ENCODE results near the gene TNIP1.
A peak's percentile ranks its signal among the peaks of the same experiment; 100 is the strongest.

Gene TNIP1

GRCh38 chr5:150993422-150993821, 87.4 kb downstream of the TNIP1 start:
- no peak overlapping the region for H2BK120ac ChIP-seq (ENCODE audit: insufficient read depth, low read length, poor library complexity)
- H3K4me3 ChIP-seq (ENCODE audit: low read depth, low read length): no peak overlapping the region
- H2AK5ac ChIP-seq (ENCODE audit: low read length): no peak overlapping the region
- H3K23ac ChIP-seq (ENCODE audit: low read length): no peak overlapping the region
- H3K27ac ChIP-seq (ENCODE audit: low read depth, low read length): no peak overlapping the region
- H2BK12ac ChIP-seq (ENCODE audit: low read length): no peak overlapping the region
- no peaks in the 10 kb centered on the region for H3K79me2 ChIP-seq (ENCODE audit: control insufficient read depth, insufficient read depth, low read length, poor library complexity)
- H3K4me2 ChIP-seq (ENCODE audit: low read length): no peak overlapping the region
- DNase-seq: no peak
- H3K4me1 ChIP-seq (ENCODE audit: control insufficient read depth in 1 of 2, insufficient read depth in 2 of 2, low read length in 2 of 2): no peaks in the 10 kb centered on the region
- H3K9ac ChIP-seq (ENCODE audit: low read length): no peak overlapping the region
- peaks cover 9% of the 10 kb centered on the region for H3K9me3 ChIP-seq (ENCODE audit: insufficient read depth, low read depth, low read length)
- no peaks in the 10 kb centered on the region for H3K36me3 ChIP-seq (ENCODE audit: control insufficient read depth in 1 of 2, insufficient read depth in 2 of 2, low read length in 2 of 2)
- H3K14ac ChIP-seq (ENCODE audit: low read length): no peak overlapping the region
- H3K18ac ChIP-seq (ENCODE audit: low read length): no peak overlapping the region
- no peak overlapping the region for H3K4ac ChIP-seq (ENCODE audit: low read depth, low read length)
- no CpG with 5 or more reads among the region's 2 CpGs for WGBS (ENCODE audit: extremely low coverage, insufficient coverage, insufficient read length)
- H4K91ac ChIP-seq (ENCODE audit: low read depth, low read length): no peak overlapping the region
- no peak overlapping the region for H2AFZ ChIP-seq (ENCODE audit: insufficient read depth, low read length, poor library complexity)
- H3K27me3 ChIP-seq (ENCODE audit: insufficient read depth, low read length): no peaks in the 10 kb centered on the region
- H2BK5ac ChIP-seq (ENCODE audit: low read depth, low read length, poor library complexity): no peak overlapping the region
- no peak overlapping the region for H4K12ac ChIP-seq (ENCODE audit: low read depth, low read length)
- no peaks in the 10 kb centered on the region for H3K79me1 ChIP-seq (ENCODE audit: low read length)
- H4K8ac ChIP-seq (ENCODE audit: low read depth, low read length): no peak overlapping the region

DNA sequence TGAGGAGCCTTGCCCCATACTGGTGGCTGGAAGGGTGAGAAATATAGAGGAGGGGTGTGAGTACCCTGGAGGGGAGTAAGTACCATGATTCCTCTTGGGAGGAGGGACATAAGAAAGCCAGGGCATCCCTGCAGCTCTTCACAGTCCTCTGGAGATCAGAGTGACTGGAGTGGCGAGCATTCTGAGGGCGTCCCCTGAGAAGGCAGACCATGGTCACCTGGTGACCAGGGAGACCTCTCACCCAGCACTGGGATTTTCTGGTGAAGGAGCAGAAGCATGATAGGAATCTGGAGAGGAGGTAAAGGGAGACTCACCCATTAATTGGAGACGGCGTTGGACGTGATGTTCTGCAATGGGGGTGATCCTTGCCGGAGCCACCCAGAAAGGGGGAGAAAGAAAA, 88.1 kb downstream of the TNIP1 start:
- no peaks in the 10 kb centered on the region for H3K4me1 ChIP-seq (ENCODE audit: control insufficient read depth in 1 of 2, insufficient read depth in 2 of 2, low read length in 2 of 2)
- no peak overlapping the region for H2BK12ac ChIP-seq (ENCODE audit: low read length)
- H2BK5ac ChIP-seq (ENCODE audit: low read depth, low read length, poor library complexity): no peak overlapping the region
- H3K4ac ChIP-seq (ENCODE audit: low read depth, low read length): no peak overlapping the region
- no peaks in the 10 kb centered on the region for H3K79me2 ChIP-seq (ENCODE audit: control insufficient read depth, insufficient read depth, low read length, poor library complexity)
- H3K27me3 ChIP-seq (ENCODE audit: insufficient read depth, low read length): no peaks in the 10 kb centered on the region
- no peak overlapping the region for H3K4me3 ChIP-seq (ENCODE audit: low read depth, low read length)
- no CpG with 5 or more reads among the region's 6 CpGs for WGBS (ENCODE audit: extremely low coverage, insufficient coverage, insufficient read length)
- no peaks in the 10 kb centered on the region for H3K36me3 ChIP-seq (ENCODE audit: control insufficient read depth in 1 of 2, insufficient read depth in 2 of 2, low read length in 2 of 2)
- peaks cover 9% of the 10 kb centered on the region for H3K9me3 ChIP-seq (ENCODE audit: insufficient read depth, low read depth, low read length)
- no peak overlapping the region for H4K91ac ChIP-seq (ENCODE audit: low read depth, low read length)
- no peak overlapping the region for H2AK5ac ChIP-seq (ENCODE audit: low read length)
- peak; percentile 40 to 51 for DNase-seq
- no peak overlapping the region for H3K9ac ChIP-seq (ENCODE audit: low read length)
- no peak overlapping the region for H3K23ac ChIP-seq (ENCODE audit: low read length)
- H2BK120ac ChIP-seq (ENCODE audit: insufficient read depth, low read length, poor library complexity): no peak overlapping the region
- H3K18ac ChIP-seq (ENCODE audit: low read length): no peak overlapping the region
- H3K79me1 ChIP-seq (ENCODE audit: low read length): no peaks in the 10 kb centered on the region
- no peak overlapping the region for H4K8ac ChIP-seq (ENCODE audit: low read depth, low read length)
- no peak overlapping the region for H2AFZ ChIP-seq (ENCODE audit: insufficient read depth, low read length, poor library complexity)
- no peak overlapping the region for H4K12ac ChIP-seq (ENCODE audit: low read depth, low read length)
- no peak overlapping the region for H3K27ac ChIP-seq (ENCODE audit: low read depth, low read length)
- H3K14ac ChIP-seq (ENCODE audit: low read length): no peak overlapping the region
- no peak overlapping the region for H3K4me2 ChIP-seq (ENCODE audit: low read length)

- WGBS (ENCODE audit: extremely low coverage, insufficient coverage, insufficient read length): no CpG with 5 or more reads among the region's 3 CpGs
- H3K23ac ChIP-seq (ENCODE audit: low read length): no peak overlapping the region
- no peak overlapping the region for H4K91ac ChIP-seq (ENCODE audit: low read depth, low read length)
- H3K14ac ChIP-seq (ENCODE audit: low read length): no peak overlapping the region
- H3K79me2 ChIP-seq (ENCODE audit: control insufficient read depth, insufficient read depth, low read length, poor library complexity): no peaks in the 10 kb centered on the region
- peak in 1 of 2 donors; percentile 60 for DNase-seq
- H4K8ac ChIP-seq (ENCODE audit: low read depth, low read length): no peak overlapping the region
- no peak overlapping the region for H2BK5ac ChIP-seq (ENCODE audit: low read depth, low read length, poor library complexity)
- peaks cover 9% of the 10 kb centered on the region for H3K9me3 ChIP-seq (ENCODE audit: insufficient read depth, low read depth, low read length)
- H4K12ac ChIP-seq (ENCODE audit: low read depth, low read length): no peak overlapping the region
- no peak overlapping the region for H3K9ac ChIP-seq (ENCODE audit: low read length)
- H3K4me3 ChIP-seq (ENCODE audit: low read depth, low read length): no peak overlapping the region
- no peak overlapping the region for H2BK12ac ChIP-seq (ENCODE audit: low read length)
- no peak overlapping the region for H3K18ac ChIP-seq (ENCODE audit: low read length)
- no peak overlapping the region for H2AK5ac ChIP-seq (ENCODE audit: low read length)
- no peaks in the 10 kb centered on the region for H3K4me1 ChIP-seq (ENCODE audit: control insufficient read depth in 1 of 2, insufficient read depth in 2 of 2, low read length in 2 of 2)
- H3K27ac ChIP-seq (ENCODE audit: low read depth, low read length): no peak overlapping the region
- H3K27me3 ChIP-seq (ENCODE audit: insufficient read depth, low read length): no peaks in the 10 kb centered on the region
- H2BK120ac ChIP-seq (ENCODE audit: insufficient read depth, low read length, poor library complexity): no peak overlapping the region
- H2AFZ ChIP-seq (ENCODE audit: insufficient read depth, low read length, poor library complexity): no peak overlapping the region
- H3K4ac ChIP-seq (ENCODE audit: low read depth, low read length): no peak overlapping the region
- H3K79me1 ChIP-seq (ENCODE audit: low read length): no peaks in the 10 kb centered on the region
- no peak overlapping the region for H3K4me2 ChIP-seq (ENCODE audit: low read length)
- H3K36me3 ChIP-seq (ENCODE audit: control insufficient read depth in 1 of 2, insufficient read depth in 2 of 2, low read length in 2 of 2): no peaks in the 10 kb centered on the region
Measured at GRCh38 chr5:150989695-150990094, 91.1 kb downstream of the TNIP1 start.

DNA sequence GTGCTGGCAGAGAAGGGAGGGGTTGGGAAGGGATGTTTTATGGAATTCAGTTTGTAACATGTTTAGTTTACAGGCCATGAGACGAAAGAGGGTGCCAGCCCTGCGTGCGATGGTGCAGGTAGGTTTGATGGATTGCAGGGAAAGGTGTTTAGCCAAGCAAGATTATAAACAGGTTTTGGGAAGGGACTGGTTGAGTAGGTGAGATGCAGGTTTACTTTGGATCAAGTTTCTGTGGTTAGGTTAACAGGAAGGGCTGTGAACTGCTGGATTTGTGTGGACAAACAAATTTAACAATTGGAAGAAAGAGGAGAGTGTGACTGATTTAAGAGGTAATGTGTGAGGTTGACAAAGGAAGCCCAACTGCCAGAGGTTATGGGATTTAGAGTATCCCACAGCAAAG, 93.1 kb downstream of the TNIP1 start:
- Histone ChIP-seq H3K27me3 (ENCODE audit: insufficient read depth, low read length) (no peaks in the 10 kb centered on the region), H3K4me1 (ENCODE audit: control insufficient read depth in 1 of 2, insufficient read depth in 2 of 2, low read length in 2 of 2) (no peaks in the 10 kb centered on the region), H2AFZ (ENCODE audit: insufficient read depth, low read length, poor library complexity) (no peak overlapping the region), H3K4me3 (ENCODE audit: low read depth, low read length) (no peak overlapping the region), H3K23ac (ENCODE audit: low read length) (no peak overlapping the region), H4K12ac (ENCODE audit: low read depth, low read length) (no peak overlapping the region), H3K18ac (ENCODE audit: low read length) (no peak overlapping the region), H3K79me2 (ENCODE audit: control insufficient read depth, insufficient read depth, low read length, poor library complexity) (no peaks in the 10 kb centered on the region), H2BK120ac (ENCODE audit: insufficient read depth, low read length, poor library complexity) (no peak overlapping the region), H3K14ac (ENCODE audit: low read length) (no peak overlapping the region), H3K4me2 (ENCODE audit: low read length) (no peak overlapping the region), H3K36me3 (ENCODE audit: control insufficient read depth in 1 of 2, insufficient read depth in 2 of 2, low read length in 2 of 2) (no peaks in the 10 kb centered on the region), H4K8ac (ENCODE audit: low read depth, low read length) (no peak overlapping the region), H3K9ac (ENCODE audit: low read length) (no peak overlapping the region), H2BK5ac (ENCODE audit: low read depth, low read length, poor library complexity) (no peak overlapping the region), H3K27ac (ENCODE audit: low read depth, low read length) (no peak overlapping the region), H3K79me1 (ENCODE audit: low read length) (no peaks in the 10 kb centered on the region), H3K9me3 (ENCODE audit: insufficient read depth, low read depth, low read length) (peaks cover 4% of the 10 kb centered on the region), H2BK12ac (ENCODE audit: low read length) (no peak overlapping the region), H2AK5ac (ENCODE audit: low read length) (no peak overlapping the region), H4K91ac (ENCODE audit: low read depth, low read length) (no peak overlapping the region), H3K4ac (ENCODE audit: low read depth, low read length) (no peak overlapping the region)
- no CpG with 5 or more reads among the region's 3 CpGs for WGBS (ENCODE audit: extremely low coverage, insufficient coverage, insufficient read length)
- no peak for DNase-seq

Data from trophoblast cell (in vitro differentiated cells and primary cell).